B cell (primary cell): Measurements from ENCODE around the gene NTHL1. TPM values are rescaled to one million over a fixed set of nuclear protein-coding genes. Genes with fewer than 3 reads are reported as not detected.
A peak's percentile ranks its signal among the peaks of the same experiment; 100 is the strongest.

ENCODE experiments used
- ATAC-seq: fragments of 200-7000 bp; cut with Tn5 transposase; one replicate; pipeline ENCODE4 v1.10.0; 2021; ENCODE audit warnings: low read depth, mild to moderate bottlenecking, moderate number of reproducible peaks, moderate library complexity
- CTCF ChIA-PET: fragments of 350-600 bp; sonication (Branson Sonifier 250); formaldehyde crosslinking; loops from one replicate; lab custom pipeline; 2021; ENCODE audit warnings: antibody characterized with exemption, inconsistent platforms; lab: Charles Lee
- POLR2A ChIA-PET: fragments of 350-600 bp; sonication (Branson Sonifier 250); formaldehyde crosslinking; loops from one replicate; lab custom pipeline; 2021; ENCODE audit warnings: antibody characterized with exemption; lab: Charles Lee
- DNase-seq: peaks from one replicate; pipeline ENCODE4 v3.0.0; 2013
- H2AFZ ChIP-seq: 2 replicates; pipeline ENCODE4 v1.6.1; 2012; ENCODE audit warnings: mild to moderate bottlenecking, low read depth, low read length; ENCODE audit not compliant: insufficient read depth, poor library complexity, severe bottlenecking
- H3K27ac ChIP-seq, 2 donors: 1 replicate in 1 of 2; 2 replicates in 1 of 2; pipeline ENCODE4 v1.5.1; 2012 to 2013; ENCODE audit warnings: low read length in 2 of 2, mild to moderate bottlenecking in 2 of 2, moderate library complexity in 1 of 2
- H3K27me3 ChIP-seq, 4 experiments: fragments of 200-600 bp in 1 of 4; sonication (generic) in 1 of 4; replicated peaks in 1 of 4; 1 replicate in 2 of 4; 2 replicates in 2 of 4; pipeline versions ENCODE4 v1.6.1 to v1.7.0; 2013 to 2016; ENCODE audit warnings: low read length in 3 of 4, mild to moderate bottlenecking in 2 of 4, mixed read lengths in 1 of 4, moderate library complexity in 1 of 4; ENCODE audit not compliant: insufficient read depth in 4 of 4, control insufficient read depth in 3 of 4; ENCODE audit errors: control extremely low read depth in 1 of 4
- H3K36me3 ChIP-seq, 2 experiments: replicated peaks in 1 of 2; 1 replicate in 1 of 2; 2 replicates in 1 of 2; pipeline versions ENCODE4 v1.6.1 to v1.7.1; 2013; ENCODE audit warnings: low read length in 1 of 2; ENCODE audit not compliant: insufficient read depth in 2 of 2, control insufficient read depth in 1 of 2; ENCODE audit errors: control extremely low read depth in 1 of 2, extremely low read depth in 1 of 2
- H3K4me1 ChIP-seq, 2 donors: fragments of 200-600 bp in 1 of 2; sonication (generic) in 1 of 2; 1 replicate in 1 of 2; 2 replicates in 1 of 2; pipeline versions ENCODE4 v1.5.1 to v1.6.1; 2013 to 2017; ENCODE audit warnings: low read length in 2 of 2; ENCODE audit not compliant: control insufficient read depth in 2 of 2, insufficient read depth in 2 of 2
- H3K4me2 ChIP-seq: replicated peaks from 2 replicates; pipeline ENCODE3; 2012; ENCODE audit warnings: mild to moderate bottlenecking, low read depth, low read length; ENCODE audit not compliant: poor library complexity, severe bottlenecking
- H3K4me3 ChIP-seq, 5 experiments: fragments of 200-600 bp in 1 of 5; sonication (generic) in 1 of 5; 1 replicate in 3 of 5; 2 replicates in 2 of 5; pipeline versions ENCODE4 v1.5.1 to v1.7.0; 2011 to 2016; ENCODE audit warnings: low read length in 4 of 5, mild to moderate bottlenecking in 4 of 5, low read depth in 2 of 5, control low read depth in 1 of 5, moderate library complexity in 1 of 5; ENCODE audit not compliant: insufficient read depth in 1 of 5; ENCODE audit errors: control extremely low read depth in 1 of 5, extremely low read depth in 1 of 5
- H3K79me2 ChIP-seq: fragments of 200-600 bp; sonication (generic); one replicate; pipeline ENCODE4 v1.6.0; 2016; ENCODE audit warnings: low read length; ENCODE audit not compliant: control insufficient read depth, insufficient read depth
- H3K9ac ChIP-seq: fragments of 200-600 bp; sonication (generic); 2 replicates; pipeline ENCODE4 v1.6.1; 2017; ENCODE audit warnings: mild to moderate bottlenecking, low read length, moderate library complexity
- H3K9me3 ChIP-seq, 3 donors: one replicate each; pipeline versions ENCODE4 v1.6.1 to v1.7.1; 2013; ENCODE audit warnings: low read length in 2 of 3; ENCODE audit not compliant: control insufficient read depth in 2 of 3, insufficient read depth in 1 of 3; ENCODE audit errors: control extremely low read depth in 1 of 3
- H4K20me1 ChIP-seq: 2 replicates; pipeline ENCODE4 v1.6.0; 2012; ENCODE audit warnings: mild to moderate bottlenecking, low read length; ENCODE audit not compliant: insufficient read depth, control insufficient read depth, poor library complexity, severe bottlenecking
- H3K27ac Mint-ChIP-seq: one replicate; pipeline ENCODE4 v1.8.0; 2021; ENCODE audit warnings: mixed read lengths
- H3K27me3 Mint-ChIP-seq: one replicate; pipeline ENCODE4 v1.8.0; 2021; ENCODE audit warnings: mixed read lengths
- H3K4me1 Mint-ChIP-seq: one replicate; pipeline ENCODE4 v1.8.0; 2021; ENCODE audit warnings: mixed read lengths
- H3K4me3 Mint-ChIP-seq: one replicate; pipeline ENCODE4 v1.8.0; 2021; ENCODE audit warnings: mixed read lengths
- H3K9me3 Mint-ChIP-seq: one replicate; pipeline ENCODE4 v1.8.0; 2022; ENCODE audit warnings: mixed read lengths; ENCODE audit not compliant: insufficient read depth
- CTCF ChIP-seq: fragments of 200-600 bp; IDR thresholded peaks from one replicate; pipeline ENCODE4 v1.8.0; 2022; ENCODE audit warnings: antibody characterized with exemption, mild to moderate bottlenecking
- EZH2 ChIP-seq: IDR thresholded peaks from 2 replicates; pipeline ENCODE4 v1.6.1; 2012; ENCODE audit warnings: borderline replicate concordance, low read depth, mild to moderate bottlenecking, moderate library complexity, low read length; ENCODE audit not compliant: insufficient read depth, poor library complexity, severe bottlenecking
- WGBS: methylation state at CpG from one replicate; pipeline ENCODE4 v1.1.5; 2013; ENCODE audit warnings: missing lambda C conversion rate; ENCODE audit not compliant: insufficient coverage; 5-methylcytosine and 5-hydroxymethylcytosine counted together
- intact Hi-C: fragments of 100-400 bp; cut with micrococcal nuclease; formaldehyde crosslinking; loops from one replicate; pipeline ENCODE4 v1.10.0; 2022
- polyA plus RNA-seq: library from polyadenylated mRNA; depleted of rRNA; stranded (reverse); fragments of >200 nt; gene quantifications from 2 replicates; pipeline ENCODE4 v1.2.3, GENCODE V29; 2012
- total RNA-seq, 2 donors: library from RNA; stranded (reverse); fragments of 120-200 nt in 1 of 2; gene quantifications; 1 replicate in 1 of 2; 2 replicates in 1 of 2; pipeline versions ENCODE4 v1.2.3 to v1.2.4, GENCODE V29; 2013 to 2022

Gene NTHL1
- total and polyA plus RNA-seq, 2 donors (not counting 1 experiment from before 2014, with no cell fraction given), result 17.5 to 27.6 TPM

- CTCF ChIA-PET, result interaction anchor here (1.1 to 1.8 kb wide), 2 partner anchors 50 to 132 kb away, joined by 3 to 10 read pairs; no protein-coding TSS in a partner anchor
- POLR2A ChIA-PET, result interaction anchor here (0.6 to 1.5 kb wide), 4 partner anchors 13 to 147 kb away, joined by 3 to 5 read pairs (median 4); partner anchors contain the start of genes RPS2 and TRAF7
- Histone ChIP-seq H3K9me3 (no peaks in the 10 kb centered on the region), H3K4me2 (peak overlapping the region; percentile 77), H3K4me3 (peak overlapping the region in 4 of 5 experiments; percentile 44 to 67 (median 56)), H3K9ac (peak overlapping the region; percentile 63), H2AFZ (peak overlapping the region; percentile 51), H4K20me1 (peaks cover 56% of the 10 kb centered on the region), H3K4me1 (peaks cover 42 to 54% of the 10 kb centered on the region in 2 donors), H3K36me3 (peaks cover 0 to 7% of the 10 kb centered on the region in 2 experiments), H3K79me2 (peaks cover 63% of the 10 kb centered on the region), H3K27ac (peak overlapping the region in 1 of 2 donors; percentile 77), H3K27me3 (no peaks in the 10 kb centered on the region)
- H3K9me3 Mint-ChIP-seq, result no peaks in the 10 kb centered on the region
- WGBS, result 1% methylated on average over 23 of the region's 23 CpGs
- peak overlapping the region; percentile 82 for H3K4me3 Mint-ChIP-seq
- peaks cover 47% of the 10 kb centered on the region for H3K4me1 Mint-ChIP-seq
- H3K27ac Mint-ChIP-seq, result peak overlapping the region; percentile 68
- DNase-seq (no peak), ATAC-seq (no peak)
- TF ChIP-seq EZH2 (no peak), CTCF (no peak)
- intact Hi-C loops, result loop anchor here (1.0 to 2.0 kb wide), 7 partner anchors 15 to 147 kb away; partner anchors contain the start of genes GFER, NDUFB10, NTHL1 and RPS2
- no peaks in the 10 kb centered on the region for H3K27me3 Mint-ChIP-seq
These were observed 38.9 kb downstream of the NTHL1 start for GRCh38 chr16:2008631-2009163.

- ATAC-seq, result no peak
These were observed 39.6 kb downstream of the NTHL1 start for GRCh38 chr16:2008009-2008526.

More at GRCh38 chr16:2008009-2008526, 39.6 kb downstream of the NTHL1 start:
- Histone ChIP-seq H3K36me3 (peaks cover 0 to 13% of the 10 kb centered on the region in 2 experiments), H3K4me3 (no peak overlapping the region), H2AFZ (no peak overlapping the region), H3K27me3 (no peaks in the 10 kb centered on the region), H3K4me1 (peaks cover 42 to 56% of the 10 kb centered on the region in 2 donors), H3K9me3 (no peaks in the 10 kb centered on the region), H3K79me2 (peaks cover 69% of the 10 kb centered on the region), H3K27ac (no peak overlapping the region), H4K20me1 (peaks cover 62% of the 10 kb centered on the region), H3K9ac (peak overlapping the region; percentile 63), H3K4me2 (peak overlapping the region; percentile 77)
- Mint-ChIP-seq H3K4me3 (peak overlapping the region; percentile 82), H3K9me3 (no peaks in the 10 kb centered on the region), H3K27ac (peak overlapping the region; percentile 68), H3K27me3 (no peaks in the 10 kb centered on the region), H3K4me1 (peaks cover 47% of the 10 kb centered on the region)
- no peak for DNase-seq
- no peak for TF ChIP-seq EZH2
- no peak for TF ChIP-seq CTCF
- intact Hi-C loops, result loop anchor here (2.0 kb wide), 1 partner anchor 43 kb away; the partner anchor contains the start of gene RPS2
- WGBS, result 13% methylated on average over 15 of the region's 15 CpGs
- ChIA-PET CTCF (interaction anchor here (1.1 to 1.8 kb wide), 2 partner anchors 50 to 132 kb away, joined by 3 to 10 read pairs; no protein-coding TSS in a partner anchor), POLR2A (interaction anchor here (0.5 to 1.5 kb wide), 3 partner anchors 14 to 832 kb away, joined by 3 to 5 read pairs (median 3); no protein-coding TSS in a partner anchor)
